Neural progenitor cell (in vitro differentiated cells): ENCODE results near the gene MED16. TPM values are rescaled to one million over a fixed set of nuclear protein-coding genes. Genes with fewer than 3 reads are reported as not detected.

Experiments
- DNase-seq: peaks from one replicate; pipeline ENCODE4 v3.0.0-alpha.2; 2016; ENCODE audit warnings: low spot score
- H2AFZ ChIP-seq: fragments of 200-600 bp; sonication (generic); replicated peaks from 2 replicates; pipeline ENCODE4 v1.6.1; 2016; ENCODE audit warnings: antibody characterized with exemption
- H3F3A ChIP-seq: fragments of 200-600 bp; sonication (generic); 2 replicates; pipeline ENCODE4 v1.6.1; 2016; ENCODE audit warnings: antibody characterized with exemption, low read depth
- H3K27ac ChIP-seq: fragments of 200-600 bp; sonication (generic); 2 replicates; pipeline ENCODE4 v1.5.1; 2016; ENCODE audit warnings: mild to moderate bottlenecking
- H3K27me3 ChIP-seq: fragments of 200-600 bp; sonication (generic); 2 replicates; pipeline ENCODE4 v1.6.1; 2016; ENCODE audit warnings: mild to moderate bottlenecking, moderate library complexity
- H3K36me3 ChIP-seq: fragments of 200-600 bp; sonication (generic); 2 replicates; pipeline ENCODE4 v1.5.1; 2016
- H3K4me1 ChIP-seq: fragments of 200-600 bp; sonication (generic); 2 replicates; pipeline ENCODE4 v1.6.1; 2016; ENCODE audit warnings: mixed run types
- H3K4me2 ChIP-seq: fragments of 200-600 bp; sonication (generic); 2 replicates; pipeline ENCODE4 v1.6.1; 2016
- H3K4me3 ChIP-seq: fragments of 200-600 bp; sonication (generic); 2 replicates; pipeline ENCODE4 v1.5.1; 2016
- H3K79me2 ChIP-seq: fragments of 200-600 bp; sonication (generic); 2 replicates; pipeline ENCODE4 v1.6.1; 2016; ENCODE audit warnings: low read depth
- H3K9ac ChIP-seq: fragments of 200-600 bp; sonication (generic); 2 replicates; pipeline ENCODE4 v1.6.1; 2016
- H3K9me3 ChIP-seq: fragments of 200-600 bp; sonication (generic); 2 replicates; pipeline ENCODE4 v1.5.1; 2016; ENCODE audit warnings: low read depth
- H4K20me1 ChIP-seq: fragments of 200-600 bp; sonication (generic); 2 replicates; pipeline ENCODE4 v1.6.1; 2016; ENCODE audit warnings: low read depth
- H3K27ac Mint-ChIP-seq: 3 replicates; pipeline ENCODE4 v1.8.0; 2021; ENCODE audit warnings: mixed read lengths
- H3K27me3 Mint-ChIP-seq: 2 replicates; pipeline ENCODE4 v1.8.0; 2022; ENCODE audit warnings: low read depth, mild to moderate bottlenecking, inconsistent platforms, moderate library complexity, mixed read lengths; ENCODE audit not compliant: insufficient read depth
- H3K36me3 Mint-ChIP-seq: 3 replicates; pipeline ENCODE4 v1.8.0; 2021; ENCODE audit warnings: mixed read lengths
- H3K4me1 Mint-ChIP-seq: 3 replicates; pipeline ENCODE4 v1.8.0; 2021; ENCODE audit warnings: mixed read lengths
- H3K4me3 Mint-ChIP-seq: 3 replicates; pipeline ENCODE4 v1.8.0; 2021; ENCODE audit warnings: mild to moderate bottlenecking, moderate library complexity, mixed read lengths
- H3K9me3 Mint-ChIP-seq: 3 replicates; pipeline ENCODE4 v1.8.0; 2020; ENCODE audit warnings: mixed read lengths
- EZH2 ChIP-seq: fragments of 200-600 bp; sonication (generic); IDR thresholded peaks from 2 replicates; pipeline ENCODE4 v1.6.1; 2017; ENCODE audit warnings: antibody characterized with exemption, mild to moderate bottlenecking, moderate library complexity
- EZH2phosphoT487 ChIP-seq: fragments of 200-600 bp; sonication (generic); IDR thresholded peaks from 2 replicates; pipeline ENCODE4 v1.6.1; 2017; ENCODE audit warnings: antibody characterized with exemption
- total RNA-seq: library from RNA; depleted of rRNA; stranded (reverse); fragments of >200 nt; gene quantifications from 2 replicates; pipeline ENCODE4 v1.2.3, GENCODE V29; 2015; ENCODE audit warnings: low replicate concordance
- TF ChIP-seq, protein P1 (sequence below): fragments of 200-600 bp; sonication (generic); IDR thresholded peaks from 2 replicates; pipeline ENCODE4 v1.5.1; 2017; ENCODE audit warnings: antibody characterized with exemption, mild to moderate bottlenecking

Gene MED16
- total RNA-seq, 1 donor from 2014 or later = 14.4 TPM

DNA sequence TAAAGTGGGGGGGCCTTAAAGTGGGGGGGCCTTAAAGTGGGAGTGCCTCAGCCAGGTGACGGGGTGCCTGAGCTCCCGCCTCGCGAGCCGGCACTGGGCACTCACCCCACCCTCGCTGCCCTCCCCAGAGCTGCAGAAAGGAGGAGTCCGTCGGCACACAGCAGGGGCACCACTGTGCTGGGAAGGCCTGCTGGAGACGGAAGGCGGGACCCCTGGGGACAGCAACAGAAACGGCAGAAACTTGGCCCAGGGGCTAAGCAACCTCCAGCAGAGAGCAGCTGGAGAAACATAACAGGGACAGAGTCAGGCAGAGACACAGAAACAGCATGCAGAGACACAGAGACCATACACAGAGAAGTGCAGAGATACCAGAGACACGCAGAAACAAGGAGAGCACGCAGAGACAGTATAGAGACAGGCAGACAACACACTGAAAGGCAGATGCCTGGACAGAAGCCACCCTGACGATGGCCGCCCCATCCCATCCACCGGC lies 25.6 kb downstream of the MED16 start:
- Histone ChIP-seq H3K9me3 (no peaks in the 10 kb centered on the region), H3K27ac (no peak overlapping the region), H3F3A (peaks cover 44% of the 10 kb centered on the region), H2AFZ (no peak overlapping the region), H3K4me3 (no peak overlapping the region), H3K36me3 (no peaks in the 10 kb centered on the region), H3K4me2 (no peak overlapping the region), H3K79me2 (no peaks in the 10 kb centered on the region), H4K20me1 (peaks cover 28% of the 10 kb centered on the region), H3K9ac (no peak overlapping the region), H3K4me1 (peaks cover 7% of the 10 kb centered on the region), H3K27me3 (peaks cover 13% of the 10 kb centered on the region)
- Mint-ChIP-seq H3K36me3 (peaks cover 11% of the 10 kb centered on the region), H3K27ac (peak overlapping the region; percentile 58), H3K9me3 (no peaks in the 10 kb centered on the region), H3K27me3 (peaks cover 19% of the 10 kb centered on the region), H3K4me1 (peaks cover 14% of the 10 kb centered on the region), H3K4me3 (peak overlapping the region; percentile 6)
- TF ChIP-seq EZH2phosphoT487 (no peak), EZH2 (no peak)
- TF ChIP-seq, protein P1, sequence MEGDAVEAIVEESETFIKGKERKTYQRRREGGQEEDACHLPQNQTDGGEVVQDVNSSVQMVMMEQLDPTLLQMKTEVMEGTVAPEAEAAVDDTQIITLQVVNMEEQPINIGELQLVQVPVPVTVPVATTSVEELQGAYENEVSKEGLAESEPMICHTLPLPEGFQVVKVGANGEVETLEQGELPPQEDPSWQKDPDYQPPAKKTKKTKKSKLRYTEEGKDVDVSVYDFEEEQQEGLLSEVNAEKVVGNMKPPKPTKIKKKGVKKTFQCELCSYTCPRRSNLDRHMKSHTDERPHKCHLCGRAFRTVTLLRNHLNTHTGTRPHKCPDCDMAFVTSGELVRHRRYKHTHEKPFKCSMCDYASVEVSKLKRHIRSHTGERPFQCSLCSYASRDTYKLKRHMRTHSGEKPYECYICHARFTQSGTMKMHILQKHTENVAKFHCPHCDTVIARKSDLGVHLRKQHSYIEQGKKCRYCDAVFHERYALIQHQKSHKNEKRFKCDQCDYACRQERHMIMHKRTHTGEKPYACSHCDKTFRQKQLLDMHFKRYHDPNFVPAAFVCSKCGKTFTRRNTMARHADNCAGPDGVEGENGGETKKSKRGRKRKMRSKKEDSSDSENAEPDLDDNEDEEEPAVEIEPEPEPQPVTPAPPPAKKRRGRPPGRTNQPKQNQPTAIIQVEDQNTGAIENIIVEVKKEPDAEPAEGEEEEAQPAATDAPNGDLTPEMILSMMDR = no peak
- peak; percentile 50 for DNase-seq

DNA sequence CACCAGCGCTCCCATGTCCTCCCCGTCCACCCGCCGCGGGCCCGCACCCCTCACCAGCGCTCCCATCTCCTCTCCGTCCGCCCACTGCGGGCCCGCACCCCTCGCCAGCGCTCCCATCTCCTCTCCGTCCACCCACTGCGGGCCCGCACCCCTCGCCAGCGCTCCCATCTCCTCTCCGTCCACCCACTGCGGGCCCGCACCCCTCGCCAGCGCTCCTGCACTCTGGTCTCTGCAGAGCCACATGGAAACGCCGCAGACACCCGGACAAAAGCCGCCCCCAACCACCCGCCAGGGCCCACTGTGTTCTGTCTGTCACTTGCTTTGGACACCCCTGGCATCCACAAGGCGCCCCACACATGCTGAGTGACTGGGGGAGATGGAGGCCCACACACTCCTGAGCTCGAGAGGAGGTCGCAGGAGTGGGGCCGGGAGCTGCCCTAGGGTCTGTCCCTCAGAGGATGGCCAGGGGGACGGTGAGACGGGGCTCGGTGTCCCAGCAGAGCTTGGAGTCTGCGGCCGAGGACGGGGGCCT lies 26.2 kb downstream of the MED16 start:
- H3K79me2 ChIP-seq = no peaks in the 10 kb centered on the region
- no peaks in the 10 kb centered on the region for H3K9me3 ChIP-seq
- no peak overlapping the region for H2AFZ ChIP-seq
- DNase-seq = no peak
- no peaks in the 10 kb centered on the region for H3K9me3 Mint-ChIP-seq
- no peak overlapping the region for H3K27ac Mint-ChIP-seq
- peaks cover 7% of the 10 kb centered on the region for H3K4me1 ChIP-seq
- no peaks in the 10 kb centered on the region for H3K36me3 ChIP-seq
- no peak overlapping the region for H3K4me3 Mint-ChIP-seq
- H3K27ac ChIP-seq = no peak overlapping the region
- H3K9ac ChIP-seq = no peak overlapping the region
- peaks cover 18% of the 10 kb centered on the region for H3K27me3 ChIP-seq
- peaks cover 14% of the 10 kb centered on the region for H3K4me1 Mint-ChIP-seq
- no peak overlapping the region for H3K4me3 ChIP-seq
- H3K4me2 ChIP-seq = no peak overlapping the region
- peaks cover 39% of the 10 kb centered on the region for H3F3A ChIP-seq
- TF ChIP-seq, protein P1 = no peak
- no peak for TF ChIP-seq EZH2
- TF ChIP-seq EZH2phosphoT487 = no peak
- H4K20me1 ChIP-seq = peaks cover 28% of the 10 kb centered on the region
- H3K36me3 Mint-ChIP-seq = peaks cover 11% of the 10 kb centered on the region
- H3K27me3 Mint-ChIP-seq = peaks cover 21% of the 10 kb centered on the region

DNA sequence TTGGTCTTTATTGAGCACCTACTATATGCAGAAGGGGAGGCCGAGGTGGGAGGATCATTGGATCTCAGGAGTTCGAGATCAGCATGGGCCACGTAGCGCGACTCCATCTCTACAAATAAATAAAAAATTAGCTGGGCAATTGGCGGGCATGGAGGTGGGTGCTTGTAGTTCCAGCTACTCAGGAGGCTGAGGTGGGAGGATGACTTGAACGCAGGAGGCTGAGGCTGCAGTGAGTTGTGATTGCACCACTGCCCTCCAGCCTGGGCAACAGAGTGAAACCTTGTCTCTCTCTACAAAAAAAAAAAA lies 29.7 kb downstream of the MED16 start:
- no peak overlapping the region for H3K4me2 ChIP-seq

More for the DNA sequence above, 29.7 kb downstream of the MED16 start:
- H3F3A ChIP-seq = peaks cover 38% of the 10 kb centered on the region
- no peaks in the 10 kb centered on the region for H3K79me2 ChIP-seq
- no peak overlapping the region for H3K4me3 ChIP-seq
- H3K9ac ChIP-seq = no peak overlapping the region
- no peak for DNase-seq
- Mint-ChIP-seq H3K27me3 (peaks cover 34% of the 10 kb centered on the region), H3K4me1 (peaks cover 11% of the 10 kb centered on the region), H3K36me3 (peaks cover 7% of the 10 kb centered on the region), H3K4me3 (peak overlapping the region; percentile 7), H3K27ac (no peak overlapping the region), H3K9me3 (no peaks in the 10 kb centered on the region)
- peaks cover 7% of the 10 kb centered on the region for H3K4me1 ChIP-seq
- H3K27ac ChIP-seq = no peak overlapping the region
- no peaks in the 10 kb centered on the region for H3K36me3 ChIP-seq
- H3K27me3 ChIP-seq = peaks cover 54% of the 10 kb centered on the region
- H3K9me3 ChIP-seq = no peaks in the 10 kb centered on the region
- H4K20me1 ChIP-seq = peaks cover 27% of the 10 kb centered on the region
- TF ChIP-seq EZH2phosphoT487 = no peak
- TF ChIP-seq, protein P1 = no peak
- no peak for TF ChIP-seq EZH2
- no peak overlapping the region for H2AFZ ChIP-seq
